Osteoblast (primary cell): ENCODE measurements around the gene MAPK8. TPM values are rescaled to one million over a fixed set of nuclear protein-coding genes. Genes with fewer than 3 reads are reported as not detected.

Experiments used
- DNase-seq: peaks from one replicate; pipeline ENCODE4 v3.0.0; 2011; ENCODE audit warnings: low spot score, mixed read lengths; ENCODE audit not compliant: insufficient read length; ENCODE audit errors: missing footprints
- H2AFZ ChIP-seq: 2 replicates; pipeline ENCODE4 v1.6.0; 2011; ENCODE audit warnings: mild to moderate bottlenecking, low read length
- H3K27ac ChIP-seq: 2 replicates; pipeline ENCODE4 v1.5.1; 2011; ENCODE audit warnings: mild to moderate bottlenecking, low read depth, low read length, moderate library complexity
- H3K27me3 ChIP-seq: 2 replicates; pipeline ENCODE4 v1.6.0; 2012; ENCODE audit warnings: mild to moderate bottlenecking, control low read depth, inconsistent platforms, low read length, moderate library complexity; ENCODE audit not compliant: insufficient read depth
- H3K36me3 ChIP-seq: 2 replicates; pipeline ENCODE4 v1.5.1; 2011; ENCODE audit warnings: mild to moderate bottlenecking, low read length, control low read depth, moderate library complexity; ENCODE audit not compliant: insufficient read depth
- H3K4me1 ChIP-seq: 2 replicates; pipeline ENCODE4 v1.5.1; 2011; ENCODE audit warnings: mild to moderate bottlenecking, low read length, control low read depth, moderate library complexity; ENCODE audit not compliant: insufficient read depth
- H3K4me2 ChIP-seq: 2 replicates; pipeline ENCODE4 v1.6.0; 2011; ENCODE audit warnings: mild to moderate bottlenecking, low read length; ENCODE audit not compliant: insufficient read depth
- H3K4me3 ChIP-seq: fragments of 200-600 bp; sonication (generic); 3 replicates; pipeline ENCODE4 v1.5.1; 2012; ENCODE audit warnings: mild to moderate bottlenecking, low read length, inconsistent platforms; ENCODE audit not compliant: insufficient read depth
- H3K79me2 ChIP-seq: 2 replicates; pipeline ENCODE4 v1.6.0; 2012; ENCODE audit warnings: mild to moderate bottlenecking, low read length, control low read depth, inconsistent platforms; ENCODE audit not compliant: insufficient read depth
- H3K9me3 ChIP-seq: 2 replicates; pipeline ENCODE4 v1.5.1; 2011; ENCODE audit warnings: low read depth, low read length, control low read depth
- H4K20me1 ChIP-seq: 2 replicates; pipeline ENCODE4 v1.6.0; 2012; ENCODE audit warnings: mild to moderate bottlenecking, low read length, control low read depth; ENCODE audit not compliant: insufficient read depth
- CTCF ChIP-seq: IDR thresholded peaks from 2 replicates; pipeline ENCODE4 v1.5.1; 2011; ENCODE audit warnings: mild to moderate bottlenecking, low read depth, low read length, moderate library complexity; ENCODE audit errors: extremely low read depth
- total RNA-seq: library from RNA; depleted of rRNA; stranded (reverse); fragments of >200 nt; gene quantifications from 2 replicates; pipeline ENCODE4 v1.2.3, GENCODE V29; 2012

MAPK8 gene
- total RNA-seq, 1 donor = 55.7 TPM

DNA sequence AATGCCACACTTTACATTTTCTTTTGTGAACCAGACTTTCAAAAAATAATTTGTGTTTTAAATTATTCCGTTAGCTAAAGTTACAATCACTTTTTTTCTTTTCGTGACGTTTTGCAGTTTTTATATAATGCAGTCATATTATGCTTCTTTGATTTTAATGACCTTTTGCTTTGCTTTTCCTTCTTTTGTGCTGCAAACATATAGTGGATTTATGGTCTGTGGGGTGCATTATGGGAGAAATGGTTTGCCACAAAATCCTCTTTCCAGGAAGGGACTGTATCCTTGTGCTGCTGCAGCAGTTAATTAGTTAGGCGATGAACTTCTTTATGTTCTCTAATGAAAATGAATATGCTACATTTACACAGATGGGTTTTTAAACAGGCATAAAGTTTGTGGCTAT lies 117.4 kb downstream of the MAPK8 start:
- no peaks in the 10 kb centered on the region for H3K27me3 ChIP-seq
- no peak overlapping the region for H3K27ac ChIP-seq
- H3K9me3 ChIP-seq = no peaks in the 10 kb centered on the region
- no peak for DNase-seq
- H3K4me3 ChIP-seq = no peak overlapping the region
- H2AFZ ChIP-seq = no peak overlapping the region
- H3K4me2 ChIP-seq = no peak overlapping the region
- H3K36me3 ChIP-seq = no peaks in the 10 kb centered on the region
- H4K20me1 ChIP-seq = no peaks in the 10 kb centered on the region
- no peaks in the 10 kb centered on the region for H3K79me2 ChIP-seq
- H3K4me1 ChIP-seq = no peaks in the 10 kb centered on the region
- no peak for TF ChIP-seq CTCF

GRCh38 chr10:48428896-48429295 lies 122.4 kb downstream of the MAPK8 start:
- H4K20me1 ChIP-seq = no peaks in the 10 kb centered on the region
- no peak overlapping the region for H3K4me2 ChIP-seq
- TF ChIP-seq CTCF = no peak

GRCh38 chr10:48429309-48429708 lies 122.8 kb downstream of the MAPK8 start:
- TF ChIP-seq CTCF = no peak
- no peak overlapping the region for H2AFZ ChIP-seq
- H3K4me2 ChIP-seq = no peak overlapping the region
- no peaks in the 10 kb centered on the region for H3K27me3 ChIP-seq
- H3K4me3 ChIP-seq = no peak overlapping the region
- no peaks in the 10 kb centered on the region for H3K4me1 ChIP-seq
- H3K27ac ChIP-seq = no peak overlapping the region
- H3K36me3 ChIP-seq = no peaks in the 10 kb centered on the region
- no peak for DNase-seq
- H4K20me1 ChIP-seq = no peaks in the 10 kb centered on the region
- H3K79me2 ChIP-seq = no peaks in the 10 kb centered on the region
- H3K9me3 ChIP-seq = no peaks in the 10 kb centered on the region

More at GRCh38 chr10:48428896-48429295, 122.4 kb downstream of the MAPK8 start:
- H3K4me1 ChIP-seq = no peaks in the 10 kb centered on the region
- H3K27ac ChIP-seq = no peak overlapping the region
- no peaks in the 10 kb centered on the region for H3K79me2 ChIP-seq
- H3K27me3 ChIP-seq = no peaks in the 10 kb centered on the region
- H3K36me3 ChIP-seq = no peaks in the 10 kb centered on the region
- H3K4me3 ChIP-seq = no peak overlapping the region
- no peak overlapping the region for H2AFZ ChIP-seq
- H3K9me3 ChIP-seq = no peaks in the 10 kb centered on the region
- DNase-seq = no peak

GRCh38 chr10:48430402-48430993 lies 124.0 kb downstream of the MAPK8 start:
- no peaks in the 10 kb centered on the region for H3K4me1 ChIP-seq
- no peaks in the 10 kb centered on the region for H3K27me3 ChIP-seq
- H3K4me3 ChIP-seq = no peak overlapping the region
- no peaks in the 10 kb centered on the region for H4K20me1 ChIP-seq
- no peak overlapping the region for H3K4me2 ChIP-seq
- no peaks in the 10 kb centered on the region for H3K36me3 ChIP-seq
- no peak overlapping the region for H3K27ac ChIP-seq
- no peak for TF ChIP-seq CTCF
- no peaks in the 10 kb centered on the region for H3K79me2 ChIP-seq
- no peak overlapping the region for H2AFZ ChIP-seq
- H3K9me3 ChIP-seq = no peaks in the 10 kb centered on the region
- no peak for DNase-seq
